Vagina (tissue), 2 donors: ENCODE data around the gene ZNF791.

Source experiments
- POLR2A ChIP-seq, 2 donors: fragments of 450-650 bp; IDR thresholded peaks; one replicate each; pipeline ENCODE4 v1.6.1; 2017; ENCODE audit warnings: antibody characterized with exemption in 2 of 2, mild to moderate bottlenecking in 2 of 2, moderate library complexity in 2 of 2
- POLR2AphosphoS5 ChIP-seq, 2 donors: sonication (generic); formaldehyde crosslinking; IDR thresholded peaks; one replicate each; pipeline ENCODE4 v1.9.0; 2017; ENCODE audit warnings: antibody characterized with exemption in 2 of 2, mild to moderate bottlenecking in 2 of 2, low read depth in 1 of 2; ENCODE audit not compliant: insufficient read depth in 1 of 2
- TF ChIP-seq, protein P1 (sequence below), 3 experiments: fragments of 450-650 bp in 2 of 3; fragments of 200-600 bp in 1 of 3; sonication (generic) in 1 of 3; IDR thresholded peaks; one replicate each; pipeline ENCODE4 v1.5.1; 2017 to 2019; ENCODE audit warnings: antibody characterized with exemption in 3 of 3, mild to moderate bottlenecking in 2 of 3, moderate library complexity in 2 of 3

GRCh38 chr19:12667731-12668302 is 57.1 kb downstream of the ZNF791 start:
- TF ChIP-seq POLR2AphosphoS5 (IDR thresholded peaks at IDR 0.05; ENCODE audit: insufficient read depth in 1 of 2, low read depth in 1 of 2): no peak
- TF ChIP-seq, protein P1, sequence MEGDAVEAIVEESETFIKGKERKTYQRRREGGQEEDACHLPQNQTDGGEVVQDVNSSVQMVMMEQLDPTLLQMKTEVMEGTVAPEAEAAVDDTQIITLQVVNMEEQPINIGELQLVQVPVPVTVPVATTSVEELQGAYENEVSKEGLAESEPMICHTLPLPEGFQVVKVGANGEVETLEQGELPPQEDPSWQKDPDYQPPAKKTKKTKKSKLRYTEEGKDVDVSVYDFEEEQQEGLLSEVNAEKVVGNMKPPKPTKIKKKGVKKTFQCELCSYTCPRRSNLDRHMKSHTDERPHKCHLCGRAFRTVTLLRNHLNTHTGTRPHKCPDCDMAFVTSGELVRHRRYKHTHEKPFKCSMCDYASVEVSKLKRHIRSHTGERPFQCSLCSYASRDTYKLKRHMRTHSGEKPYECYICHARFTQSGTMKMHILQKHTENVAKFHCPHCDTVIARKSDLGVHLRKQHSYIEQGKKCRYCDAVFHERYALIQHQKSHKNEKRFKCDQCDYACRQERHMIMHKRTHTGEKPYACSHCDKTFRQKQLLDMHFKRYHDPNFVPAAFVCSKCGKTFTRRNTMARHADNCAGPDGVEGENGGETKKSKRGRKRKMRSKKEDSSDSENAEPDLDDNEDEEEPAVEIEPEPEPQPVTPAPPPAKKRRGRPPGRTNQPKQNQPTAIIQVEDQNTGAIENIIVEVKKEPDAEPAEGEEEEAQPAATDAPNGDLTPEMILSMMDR (IDR thresholded peaks at IDR 0.05): no peak
- TF ChIP-seq POLR2A (IDR thresholded peaks at IDR 0.05): no peak
